Caco-2 (cell line): ENCODE data around the gene HBEGF. TPM values are rescaled to one million over a fixed set of nuclear protein-coding genes. Genes with fewer than 3 reads are reported as not detected.

Experiments
- BruUV-seq: library from RNA; stranded (reverse); fragments of 400-500 nt; replicated peaks from 2 replicates; lab custom pipeline; 2021; lab: Mats Ljungman, UMichigan
- CTCF ChIA-PET: fragments of 300-600 bp; sonication (Branson Sonifier 250); formaldehyde crosslinking; loops from one replicate; lab custom pipeline; 2022; ENCODE audit warnings: antibody characterized with exemption; lab: Charles Lee
- POLR2A ChIA-PET: fragments of 300-600 bp; sonication (Branson Sonifier 250); formaldehyde crosslinking; loops from one replicate; lab custom pipeline; 2022; ENCODE audit warnings: antibody characterized with exemption; lab: Charles Lee
- DNase-seq, 2 experiments: peaks; one replicate each; pipeline versions ENCODE4 v3.0.0 to v3.0.0-alpha.2; 2020 to 2022
- H3K27me3 ChIP-seq: replicated peaks from 2 replicates; pipeline ENCODE4 v1.6.0; 2011; ENCODE audit warnings: low read length; ENCODE audit not compliant: control insufficient read depth, insufficient read depth
- H3K36me3 ChIP-seq: 2 replicates; pipeline ENCODE4 v1.5.1; 2011; ENCODE audit warnings: low read length; ENCODE audit not compliant: control insufficient read depth, insufficient read depth
- H3K4me1 ChIP-seq: fragments of 250-450 bp; sonication (Bioruptor Pico); 2 replicates; pipeline ENCODE4 v1.5.1; 2020; ENCODE audit warnings: mild to moderate bottlenecking
- H3K4me3 ChIP-seq: 2 replicates; pipeline ENCODE4 v1.5.1; 2011; ENCODE audit warnings: low read depth, mild to moderate bottlenecking, control low read depth, low read length
- H3K9me3 ChIP-seq: fragments of 250-450 bp; sonication (Bioruptor Pico); 2 replicates; pipeline ENCODE4 v1.5.1; 2020; ENCODE audit warnings: mild to moderate bottlenecking, moderate library complexity
- H3K27ac Mint-ChIP-seq: one replicate; pipeline ENCODE4 v1.8.0; 2022; ENCODE audit warnings: mixed read lengths; ENCODE audit not compliant: unreplicated experiment
- H3K27me3 Mint-ChIP-seq: one replicate; pipeline ENCODE4 v1.8.0; 2022; ENCODE audit warnings: mixed read lengths; ENCODE audit not compliant: insufficient read depth, unreplicated experiment
- H3K36me3 Mint-ChIP-seq: one replicate; pipeline ENCODE4 v1.8.0; 2022; ENCODE audit warnings: mild to moderate bottlenecking, mixed read lengths; ENCODE audit not compliant: insufficient read depth, unreplicated experiment
- H3K4me1 Mint-ChIP-seq: one replicate; pipeline ENCODE4 v1.8.0; 2022; ENCODE audit warnings: low read depth, mixed read lengths; ENCODE audit not compliant: unreplicated experiment
- H3K4me3 Mint-ChIP-seq: one replicate; pipeline ENCODE4 v1.8.0; 2022; ENCODE audit warnings: mild to moderate bottlenecking, moderate library complexity, mixed read lengths; ENCODE audit not compliant: unreplicated experiment
- H3K9me3 Mint-ChIP-seq: one replicate; pipeline ENCODE4 v1.8.0; 2022; ENCODE audit warnings: mixed read lengths; ENCODE audit not compliant: unreplicated experiment
- intact Hi-C: fragments of 100-400 bp; cut with micrococcal nuclease; formaldehyde crosslinking; loops from one replicate; pipeline ENCODE4 v1.10.0; 2022; ENCODE audit not compliant: unreplicated experiment
- total RNA-seq: library from RNA; stranded (reverse); gene quantifications from 2 replicates; pipeline ENCODE4 v1.2.3, GENCODE V29; 2022
- TF ChIP-seq, protein P1 (sequence below), 2 experiments: fragments of 200-600 bp in 1 of 2; IDR thresholded peaks; 1 replicate in 1 of 2; 2 replicates in 1 of 2; pipeline versions ENCODE4 v1.5.1 to v1.8.0; 2011 to 2022; ENCODE audit warnings: antibody characterized with exemption in 1 of 2, control low read depth in 1 of 2, inconsistent platforms in 1 of 2, low read depth in 1 of 2, low read length in 1 of 2, mild to moderate bottlenecking in 1 of 2, moderate library complexity in 1 of 2; ENCODE audit not compliant: insufficient read depth in 1 of 2, severe bottlenecking in 1 of 2, unreplicated experiment in 1 of 2

The HBEGF gene
- total RNA-seq, 1 experiment from 2014 or later = 5.8 TPM

DNA sequence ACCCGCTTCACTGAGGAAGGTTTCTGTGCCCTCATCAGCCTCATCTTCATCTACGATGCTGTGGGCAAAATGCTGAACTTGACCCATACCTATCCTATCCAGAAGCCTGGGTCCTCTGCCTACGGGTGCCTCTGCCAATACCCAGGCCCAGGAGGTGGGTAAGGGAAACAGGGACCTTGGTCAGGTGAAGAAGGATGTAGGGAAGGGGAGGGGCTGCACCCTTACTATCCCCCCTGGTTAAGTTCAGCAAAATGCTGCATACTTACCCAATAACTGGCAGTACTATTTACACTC is 18.0 kb upstream of the HBEGF start:
- no peaks in the 10 kb centered on the region for H3K27me3 ChIP-seq
- no peaks in the 10 kb centered on the region for H3K36me3 ChIP-seq
- DNase-seq = no peak
- TF ChIP-seq, protein P1, sequence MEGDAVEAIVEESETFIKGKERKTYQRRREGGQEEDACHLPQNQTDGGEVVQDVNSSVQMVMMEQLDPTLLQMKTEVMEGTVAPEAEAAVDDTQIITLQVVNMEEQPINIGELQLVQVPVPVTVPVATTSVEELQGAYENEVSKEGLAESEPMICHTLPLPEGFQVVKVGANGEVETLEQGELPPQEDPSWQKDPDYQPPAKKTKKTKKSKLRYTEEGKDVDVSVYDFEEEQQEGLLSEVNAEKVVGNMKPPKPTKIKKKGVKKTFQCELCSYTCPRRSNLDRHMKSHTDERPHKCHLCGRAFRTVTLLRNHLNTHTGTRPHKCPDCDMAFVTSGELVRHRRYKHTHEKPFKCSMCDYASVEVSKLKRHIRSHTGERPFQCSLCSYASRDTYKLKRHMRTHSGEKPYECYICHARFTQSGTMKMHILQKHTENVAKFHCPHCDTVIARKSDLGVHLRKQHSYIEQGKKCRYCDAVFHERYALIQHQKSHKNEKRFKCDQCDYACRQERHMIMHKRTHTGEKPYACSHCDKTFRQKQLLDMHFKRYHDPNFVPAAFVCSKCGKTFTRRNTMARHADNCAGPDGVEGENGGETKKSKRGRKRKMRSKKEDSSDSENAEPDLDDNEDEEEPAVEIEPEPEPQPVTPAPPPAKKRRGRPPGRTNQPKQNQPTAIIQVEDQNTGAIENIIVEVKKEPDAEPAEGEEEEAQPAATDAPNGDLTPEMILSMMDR (IDR thresholded peaks at IDR 0.05; ENCODE audit: insufficient read depth in 1 of 2, low read depth in 1 of 2, low read length in 1 of 2, severe bottlenecking in 1 of 2, unreplicated experiment in 1 of 2) = no peak
- Mint-ChIP-seq H3K9me3 (no peaks in the 10 kb centered on the region), H3K27me3 (no peaks in the 10 kb centered on the region), H3K36me3 (no peaks in the 10 kb centered on the region), H3K4me1 (peaks cover 4% of the 10 kb centered on the region), H3K27ac (no peak overlapping the region), H3K4me3 (no peak overlapping the region)
- intact Hi-C loops = no loop called here
- no TSS peak for BruUV-seq
- no peak overlapping the region for H3K4me3 ChIP-seq
- H3K4me1 ChIP-seq = no peaks in the 10 kb centered on the region
- no peaks in the 10 kb centered on the region for H3K9me3 ChIP-seq
- CTCF ChIA-PET = interaction anchor here (1.6 kb wide), 1 partner anchor 18 kb away, joined by 9 read pairs; the partner anchor contains the start of gene HBEGF
- POLR2A ChIA-PET = interaction anchor here (0.5 kb wide), 1 partner anchor 206 kb away, joined by 3 read pairs; no protein-coding TSS in a partner anchor

DNA sequence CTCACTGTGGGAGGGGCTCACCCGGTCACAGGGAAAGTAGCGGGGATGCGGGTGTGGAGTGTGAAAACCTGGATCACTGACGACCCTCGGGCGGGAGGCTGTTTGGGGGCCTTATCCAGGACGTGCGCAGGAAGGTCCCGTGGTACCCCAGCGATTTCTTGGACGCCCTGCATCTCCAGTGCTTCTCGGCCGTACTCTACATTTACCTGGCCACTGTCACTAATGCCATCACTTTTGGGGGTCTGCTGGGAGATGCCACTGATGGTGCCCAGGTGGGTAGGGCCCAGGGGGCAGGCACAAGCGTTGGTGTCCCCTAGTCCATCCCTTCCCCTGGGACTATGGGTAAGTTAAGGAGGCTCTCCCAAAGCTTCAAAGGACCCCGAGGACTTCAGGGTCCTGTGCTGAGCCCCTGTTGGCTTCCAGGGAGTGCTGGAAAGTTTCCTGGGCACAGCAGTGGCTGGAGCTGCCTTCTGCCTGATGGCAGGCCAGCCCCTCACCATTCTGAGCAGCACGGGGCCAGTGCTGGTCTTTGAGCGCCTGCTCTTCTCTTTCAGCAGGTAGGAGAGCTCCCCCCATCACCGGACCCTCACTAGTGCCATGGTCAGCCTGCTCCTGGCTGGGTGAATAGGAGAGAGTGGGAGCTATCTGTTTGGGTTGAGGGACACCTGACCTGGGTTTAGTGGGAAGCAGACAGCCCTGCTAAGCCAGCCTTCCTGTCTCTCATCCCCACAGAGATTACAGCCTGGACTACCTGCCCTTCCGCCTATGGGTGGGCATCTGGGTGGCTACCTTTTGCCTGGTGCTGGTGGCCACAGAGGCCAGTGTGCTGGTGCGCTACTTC is 17.4 kb upstream of the HBEGF start:
- TF ChIP-seq, protein P1 (IDR thresholded peaks at IDR 0.05; ENCODE audit: insufficient read depth in 1 of 2, low read depth in 1 of 2, low read length in 1 of 2, severe bottlenecking in 1 of 2, unreplicated experiment in 1 of 2) = no peak
- peaks cover 3% of the 10 kb centered on the region; the same call in 1 of the 2 replicates for H3K4me1 ChIP-seq
- H3K36me3 ChIP-seq = no peaks in the 10 kb centered on the region
- intact Hi-C loops = no loop called here
- Mint-ChIP-seq H3K4me3 (peak overlapping the region; percentile 39), H3K36me3 (no peaks in the 10 kb centered on the region), H3K27ac (no peak overlapping the region), H3K4me1 (peaks cover under 1% of the 10 kb centered on the region), H3K27me3 (no peaks in the 10 kb centered on the region), H3K9me3 (no peaks in the 10 kb centered on the region)
- DNase-seq = no peak
- no peaks in the 10 kb centered on the region for H3K9me3 ChIP-seq
- no TSS peak for BruUV-seq
- CTCF ChIA-PET = interaction anchor here (0.6 to 1.6 kb wide), 5 partner anchors 9 to 86 kb away, joined by 3 to 11 read pairs (median 4); partner anchors contain the start of gene HBEGF
- no peak overlapping the region for H3K4me3 ChIP-seq
- POLR2A ChIA-PET = interaction anchor here (0.5 kb wide), 1 partner anchor 207 kb away, joined by 3 read pairs; no protein-coding TSS in a partner anchor
- no peaks in the 10 kb centered on the region for H3K27me3 ChIP-seq

DNA sequence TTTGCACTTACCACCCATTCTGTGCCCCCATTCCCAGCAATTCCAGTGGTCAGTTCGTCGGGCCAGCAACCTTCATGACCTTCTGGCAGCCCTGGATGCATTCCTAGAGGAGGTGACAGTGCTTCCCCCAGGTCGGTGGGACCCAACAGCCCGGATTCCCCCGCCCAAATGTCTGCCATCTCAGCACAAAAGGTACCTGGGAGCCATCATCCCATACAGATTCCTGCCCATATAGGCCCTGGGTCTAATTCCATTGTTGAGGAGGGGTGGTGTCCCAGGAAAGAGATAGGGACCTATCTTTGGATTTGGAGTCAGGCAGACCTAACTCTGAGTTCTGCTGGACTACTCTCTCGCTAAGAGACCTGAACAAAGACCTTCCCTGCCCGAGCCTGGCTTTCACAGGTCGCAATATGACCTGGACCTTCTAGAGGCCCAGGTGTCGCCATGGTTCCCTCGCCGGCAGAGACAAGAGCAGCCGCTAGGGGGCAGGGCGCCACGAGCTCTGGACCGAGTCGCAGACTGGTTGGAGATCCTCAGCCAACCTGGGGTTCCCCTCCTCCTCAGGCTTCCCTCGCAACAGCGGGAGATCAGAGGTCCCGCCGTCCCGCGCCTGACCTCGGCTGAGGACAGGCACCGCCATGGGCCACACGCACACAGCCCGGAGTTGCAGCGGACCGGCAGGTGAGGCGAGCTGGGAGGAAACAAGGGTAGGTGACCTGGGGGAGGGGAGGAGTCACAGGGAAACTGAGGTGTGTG is 16.6 kb upstream of the HBEGF start:
- Mint-ChIP-seq H3K4me1 (peaks cover 7% of the 10 kb centered on the region), H3K4me3 (peak overlapping the region; percentile 39), H3K27ac (no peak overlapping the region), H3K36me3 (no peaks in the 10 kb centered on the region), H3K27me3 (no peaks in the 10 kb centered on the region), H3K9me3 (no peaks in the 10 kb centered on the region)
- TF ChIP-seq, protein P1 (IDR thresholded peaks at IDR 0.05; ENCODE audit: insufficient read depth in 1 of 2, low read depth in 1 of 2, low read length in 1 of 2, severe bottlenecking in 1 of 2, unreplicated experiment in 1 of 2) = peak; percentile 65 to 74
- ChIA-PET CTCF (interaction anchor here (0.6 to 1.6 kb wide), 5 partner anchors 10 to 87 kb away, joined by 3 to 11 read pairs (median 4); partner anchors contain the start of gene HBEGF), POLR2A (no interaction called here)
- H3K4me1 ChIP-seq = peaks cover 7% of the 10 kb centered on the region; the same call in 1 of the 2 replicates
- H3K9me3 ChIP-seq = no peaks in the 10 kb centered on the region
- H3K4me3 ChIP-seq = no peak overlapping the region
- BruUV-seq = no TSS peak
- peak; percentile 63 to 75 for DNase-seq
- intact Hi-C loops = no loop called here
- H3K27me3 ChIP-seq = no peaks in the 10 kb centered on the region
- no peaks in the 10 kb centered on the region for H3K36me3 ChIP-seq
